IPS-NIHi11 (cell line): ENCODE data around the gene HMGCR.

Source experiments
- DNase-seq: peaks from one replicate; pipeline ENCODE4 v3.0.0; 2012; ENCODE audit warnings: mixed read lengths, low spot score

Gene HMGCR

DNA sequence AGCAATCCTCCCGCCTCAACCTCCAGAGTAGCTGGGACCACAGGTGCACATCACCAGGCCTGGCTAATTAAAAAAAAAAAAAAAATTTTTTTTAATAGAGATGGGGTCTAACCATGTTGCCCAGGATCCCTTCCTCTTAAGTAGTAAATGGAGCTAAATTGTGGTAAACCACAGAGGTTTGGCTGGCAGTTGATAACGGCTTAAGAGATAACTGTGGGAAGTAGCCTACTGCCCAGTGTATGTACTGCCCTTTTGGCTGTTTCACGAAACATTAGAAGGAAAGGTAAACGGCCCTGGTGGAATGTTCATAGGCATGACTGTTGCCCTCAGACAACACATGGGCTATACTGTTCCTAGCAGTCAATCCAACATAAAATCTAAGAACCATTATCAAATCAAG is 44.4 kb downstream of the HMGCR start:
- DNase-seq: no peak

DNA sequence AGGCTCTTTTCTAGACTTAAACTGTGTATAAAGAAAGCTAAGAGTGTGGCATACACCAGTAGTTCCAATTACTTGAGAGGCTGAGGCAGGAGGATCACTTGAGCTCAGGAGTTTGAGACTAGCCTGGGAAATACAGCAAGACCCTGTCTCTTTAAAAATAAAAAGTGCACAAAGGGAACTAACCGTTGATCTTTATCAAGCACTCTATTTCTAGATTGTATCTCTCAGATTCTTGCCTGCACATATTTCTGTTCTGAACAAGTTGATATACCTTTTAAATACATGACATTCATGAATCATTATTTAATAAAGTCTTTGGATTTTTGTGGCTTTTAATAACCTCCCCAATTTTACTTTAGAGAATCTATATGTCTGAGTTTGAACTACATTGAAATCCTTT is 47.2 kb downstream of the HMGCR start:
- DNase-seq: no peak

DNA sequence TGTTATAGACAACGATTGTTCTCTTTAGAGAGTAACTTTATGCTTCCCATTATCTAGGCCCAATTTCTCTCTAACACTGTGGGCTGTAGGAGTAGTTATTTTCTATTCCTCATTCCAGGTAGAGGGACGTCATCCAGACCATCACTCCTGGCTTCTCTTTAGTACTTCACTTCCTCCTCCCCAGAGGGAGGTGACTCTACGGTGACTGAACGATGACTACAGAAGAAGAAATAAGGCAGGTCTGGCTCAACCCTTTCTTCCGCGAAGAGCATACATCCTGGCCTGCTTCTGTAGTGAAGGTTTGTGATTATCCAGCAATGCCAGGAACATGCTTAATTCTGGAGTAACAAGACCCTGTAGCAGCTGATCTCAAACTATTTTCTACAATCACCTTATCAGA is 50.8 kb downstream of the HMGCR start:
- DNase-seq: no peak

DNA sequence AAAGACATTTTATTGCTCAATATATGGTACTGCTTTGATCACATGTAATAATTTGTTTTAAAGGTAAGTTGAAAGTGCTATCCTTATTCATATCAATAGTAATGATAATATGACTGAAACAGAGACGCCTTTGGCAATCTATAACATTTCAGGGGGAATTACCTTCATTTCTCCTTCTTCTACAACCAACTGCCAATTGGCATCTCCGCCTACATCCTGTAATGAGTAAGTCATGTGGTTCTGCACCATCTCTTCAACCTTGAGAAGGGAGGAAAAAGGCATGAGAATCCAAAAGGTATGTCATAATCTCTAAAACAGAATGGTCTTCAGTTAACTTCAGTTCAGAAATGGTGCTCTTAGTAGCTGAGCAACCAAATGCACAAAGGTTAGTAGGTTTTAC is 52.4 kb downstream of the HMGCR start:
- DNase-seq: no peak

DNA sequence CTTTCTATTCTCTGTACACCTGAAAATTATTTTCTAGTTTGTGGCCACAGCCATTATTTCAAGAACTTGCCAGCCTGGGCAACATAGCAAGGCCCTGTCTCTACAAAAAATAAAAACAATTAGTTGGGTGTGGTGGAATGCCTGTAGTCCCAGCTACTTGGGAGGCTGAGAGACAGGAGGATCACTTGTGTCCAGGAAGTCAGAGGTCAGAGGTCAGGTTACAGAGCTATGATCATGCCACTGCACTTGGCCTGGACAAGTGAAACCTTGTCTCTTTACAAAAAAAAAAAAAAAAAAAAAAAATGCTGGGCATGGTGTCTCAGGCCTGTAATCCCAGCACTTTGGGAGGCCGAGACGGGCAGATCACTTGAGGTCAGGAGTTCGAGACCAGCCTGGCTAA is 58.3 kb downstream of the HMGCR start:
- DNase-seq: no peak

DNA sequence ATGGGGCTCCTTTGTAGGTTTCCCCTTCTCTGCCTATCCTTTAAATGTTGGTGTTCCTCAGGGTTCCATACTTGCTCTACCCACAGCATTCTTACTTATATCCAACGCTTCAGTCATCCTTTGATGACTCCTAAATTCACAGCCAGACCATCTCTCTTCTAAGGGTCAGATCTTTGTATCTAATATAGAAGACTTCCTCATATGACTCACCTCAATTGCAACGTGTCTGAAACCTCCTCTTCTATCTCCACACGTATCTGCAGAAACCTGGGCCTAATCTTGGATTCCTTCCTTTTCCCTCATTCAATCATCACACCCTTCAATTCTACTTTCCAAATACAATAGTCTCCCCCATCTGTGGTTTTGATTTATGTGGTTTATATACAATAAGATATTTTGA is 68.3 kb downstream of the HMGCR start:
- DNase-seq: no peak
